GM21423 (cell line): Measurements from ENCODE around the gene DRAXIN.

ENCODE experiments used
- ATAC-seq: cut with Tn5 transposase; IDR thresholded peaks from one replicate; pipeline ENCODE4 v1.9.1; 2021; ENCODE audit warnings: mild to moderate bottlenecking, moderate library complexity; ENCODE audit not compliant: unreplicated experiment

The DRAXIN gene

DNA sequence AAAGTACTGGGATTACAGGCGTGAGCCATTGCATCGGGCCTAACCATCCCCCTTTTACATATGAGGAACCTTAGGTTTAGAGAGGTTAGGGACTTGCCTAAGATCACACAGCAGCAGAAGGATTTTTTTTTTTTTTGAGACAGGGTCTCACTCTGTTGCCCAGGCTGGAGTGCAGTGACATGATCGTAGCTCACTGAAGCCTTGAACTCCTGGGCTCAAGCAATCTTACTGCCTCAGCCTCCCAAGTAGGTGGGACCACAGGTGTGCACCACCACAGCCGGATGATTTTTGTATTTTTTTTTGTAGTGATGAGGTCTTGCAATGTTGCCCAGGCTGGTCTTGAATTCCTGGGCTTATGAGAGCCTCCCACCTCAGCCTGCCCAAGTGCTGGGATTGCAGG is 68.3 kb downstream of the DRAXIN start:
- no peak for ATAC-seq

DNA sequence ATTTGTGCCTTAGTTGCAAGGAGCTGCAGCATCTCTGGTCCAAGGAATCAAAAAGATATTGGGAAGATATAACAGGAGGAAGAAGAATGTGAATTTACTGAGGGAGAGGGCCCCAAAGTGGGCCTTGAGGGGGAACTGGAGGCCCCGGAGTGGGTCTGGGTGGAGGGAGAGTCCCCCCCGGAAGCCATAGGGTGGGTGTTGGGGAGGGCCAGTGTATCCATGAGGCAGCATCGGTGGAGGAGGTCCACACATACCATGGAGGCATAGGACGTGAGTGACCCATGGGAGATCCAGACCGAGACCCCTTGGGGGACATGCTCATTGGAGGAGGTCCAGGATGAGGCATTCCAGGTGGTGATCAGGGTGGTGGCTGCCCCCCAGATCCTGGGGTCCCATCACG is 69.8 kb downstream of the DRAXIN start:
- ATAC-seq: no peak

DNA sequence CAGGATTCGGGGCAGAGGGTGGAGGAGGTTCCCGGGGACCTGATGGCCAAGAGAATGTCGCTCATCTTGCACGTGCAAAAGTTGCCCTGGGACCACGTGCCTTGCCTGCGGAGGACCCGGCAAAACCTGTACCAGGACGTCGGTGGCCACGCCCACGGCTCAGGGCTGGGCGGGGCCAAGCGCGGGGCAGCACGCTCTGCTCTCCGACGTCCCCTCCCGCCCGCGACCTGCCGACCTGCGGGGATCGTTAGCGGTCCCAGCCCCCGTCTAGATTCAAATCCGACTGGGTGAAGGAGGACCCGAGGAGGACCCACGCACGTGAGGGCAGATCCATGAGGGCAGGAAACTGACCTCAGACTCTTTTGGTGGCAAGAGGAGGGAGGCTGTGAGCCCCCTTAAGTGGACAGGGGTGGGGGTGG is 70.5 kb downstream of the DRAXIN start, which contains the start of gene C1orf167:
TSS of gene C1orf167 (plus strand) at position 206 of the 419 bp plus-strand sequence. CDS start 2,208 bp downstream, outside the sequence.
- no peak for ATAC-seq

DNA sequence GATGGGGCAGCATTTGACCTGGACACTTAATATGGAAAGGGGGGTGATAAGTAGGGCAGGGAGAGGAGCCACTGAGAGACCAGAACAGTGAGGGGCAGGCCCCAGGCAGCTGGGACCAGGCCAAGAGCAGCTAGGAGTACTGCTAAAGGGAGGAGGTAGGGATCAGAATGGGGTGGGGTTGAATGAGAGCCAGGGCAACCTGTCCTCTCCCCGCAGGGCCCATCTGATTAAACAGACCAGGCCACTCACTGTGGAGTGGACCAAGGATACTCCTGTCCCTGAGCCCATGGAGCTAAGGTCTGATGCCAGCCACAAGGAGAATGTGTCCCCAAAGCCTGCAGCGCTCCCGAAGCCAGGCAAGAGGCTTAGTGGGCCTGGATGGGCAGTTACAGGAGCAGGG is 72.6 kb downstream of the DRAXIN start:
- no peak for ATAC-seq

DNA sequence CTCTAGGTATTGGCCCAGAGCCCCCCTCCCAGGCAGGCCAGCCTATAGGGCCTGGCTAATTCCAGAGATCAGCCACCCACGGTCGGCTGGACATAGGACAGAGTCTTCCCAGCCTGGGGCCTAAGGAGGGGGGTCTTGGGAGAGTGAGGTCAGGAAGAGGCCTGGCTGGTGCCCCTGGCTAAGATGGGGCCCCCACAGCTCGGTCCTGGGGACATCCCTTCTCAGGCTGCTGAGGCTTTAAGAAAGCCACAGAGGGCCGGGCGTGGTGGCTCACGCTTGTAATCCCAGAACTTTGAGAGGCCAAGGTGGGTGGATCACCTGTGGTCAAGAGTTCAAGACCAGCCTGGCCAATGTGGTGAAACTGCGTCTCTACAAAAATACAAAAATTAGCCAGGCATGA is 73.0 kb downstream of the DRAXIN start:
- no peak for ATAC-seq

DNA sequence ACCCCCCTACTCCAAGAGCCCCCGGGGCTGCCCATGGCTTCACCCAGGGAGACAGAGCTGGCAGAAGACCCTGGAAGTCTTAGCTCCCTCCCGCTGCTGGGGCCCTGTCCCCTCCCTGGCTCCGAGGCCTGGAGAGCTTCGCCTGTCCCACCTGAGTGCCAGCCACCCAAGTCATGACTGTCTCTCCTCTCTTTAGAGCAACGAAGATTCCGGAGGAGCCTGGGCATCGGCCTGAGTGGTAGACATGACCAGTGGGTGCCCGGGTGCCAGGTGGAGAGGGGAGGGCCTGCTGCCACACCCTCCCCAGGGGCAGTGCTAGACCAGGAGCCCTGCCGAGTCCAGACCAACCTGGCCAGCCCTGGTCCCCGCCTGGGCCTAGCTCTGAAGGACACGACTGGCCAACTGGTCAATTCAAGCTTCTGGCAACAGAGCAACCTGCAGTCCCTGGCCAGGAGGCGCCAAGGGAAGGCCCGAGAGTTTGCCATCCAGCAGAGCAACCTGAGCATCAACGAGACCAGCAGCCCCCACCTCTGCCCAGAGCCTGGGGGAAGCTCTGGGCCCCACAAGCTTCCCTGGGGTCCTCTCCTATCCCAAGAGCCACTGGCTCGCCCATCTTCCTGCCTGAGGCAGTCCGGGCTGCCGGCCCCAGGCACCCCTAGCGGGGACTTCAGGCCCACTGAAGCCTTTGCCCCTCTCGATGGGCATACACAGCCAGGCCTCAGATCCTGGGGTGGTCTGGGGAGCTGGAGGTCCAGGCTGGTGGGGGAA is 74.3 kb downstream of the DRAXIN start:
- no peak for ATAC-seq

DNA sequence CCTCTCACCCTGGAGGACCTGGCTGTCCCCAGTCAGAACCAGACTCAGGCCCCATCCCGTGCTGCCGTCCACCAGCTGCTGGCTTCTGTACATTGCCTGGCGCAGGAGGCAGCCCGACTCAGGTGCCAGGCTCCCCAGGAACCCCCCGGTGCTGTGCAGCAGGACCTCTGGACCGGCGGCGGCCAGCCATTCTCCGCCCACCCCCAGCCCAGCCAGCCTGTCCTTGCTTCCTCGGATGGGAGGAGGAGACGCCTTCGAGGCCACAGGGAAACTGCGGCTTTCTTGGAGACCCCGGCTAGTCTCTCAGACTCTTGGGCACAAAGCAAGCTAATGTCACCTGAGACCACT is 74.9 kb downstream of the DRAXIN start:
- ATAC-seq: no peak

DNA sequence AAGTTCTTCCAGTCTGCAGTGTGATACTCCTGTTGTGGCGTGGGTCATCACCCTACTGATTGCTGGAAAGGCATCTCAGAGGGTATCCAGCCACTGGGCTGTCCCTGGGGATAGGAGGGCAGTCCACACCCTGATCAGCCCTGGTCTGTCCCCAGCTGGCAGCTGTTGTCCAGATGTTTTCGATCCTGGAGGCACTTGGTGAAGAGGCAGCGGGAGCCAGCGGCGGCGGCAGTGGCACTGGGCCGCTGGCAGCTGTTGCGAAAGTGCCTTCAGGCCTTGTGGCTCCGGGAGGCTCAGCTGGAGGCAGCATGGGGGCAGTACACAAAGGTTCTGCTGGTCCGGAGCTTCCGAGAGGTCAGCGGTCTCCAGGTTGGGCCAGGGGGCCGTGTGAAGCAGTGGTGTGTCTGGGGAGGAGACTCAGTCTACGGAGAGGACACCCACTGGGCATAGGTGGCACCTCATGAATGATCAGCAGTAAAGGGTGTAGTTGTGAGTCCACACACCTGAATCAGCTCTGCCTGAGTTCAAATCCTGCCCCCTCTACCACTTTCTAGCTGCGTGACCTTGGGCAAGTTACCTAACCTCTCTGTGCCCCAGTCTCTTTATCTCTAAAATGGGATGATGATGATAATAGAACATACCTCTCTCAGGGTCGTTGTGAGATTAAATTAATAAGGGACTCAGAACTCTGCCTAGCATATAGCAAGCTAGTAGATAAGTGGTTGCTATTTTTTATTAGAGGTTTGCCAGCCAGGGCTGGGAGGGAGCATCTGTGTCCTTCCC is 76.6 kb downstream of the DRAXIN start:
- ATAC-seq: no peak

DNA sequence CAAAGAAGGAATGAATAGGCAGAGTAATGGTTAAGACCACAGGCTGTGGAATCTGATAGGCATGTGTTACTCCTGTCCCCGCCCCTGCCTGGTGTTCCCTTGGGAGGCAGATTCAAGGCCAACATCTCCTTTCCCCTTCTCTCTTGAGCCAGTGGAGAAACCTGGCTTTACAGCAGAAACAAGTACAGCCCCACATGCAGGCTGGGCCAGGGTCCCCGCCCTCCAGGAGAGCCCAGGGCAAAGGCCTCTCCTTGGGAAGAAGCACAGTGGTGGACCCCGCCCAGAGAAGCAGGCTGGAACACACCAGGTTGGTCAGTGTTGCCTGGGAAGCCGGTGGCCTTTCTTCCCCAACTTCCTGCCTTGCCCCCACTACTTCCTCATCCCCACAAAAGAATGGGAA is 77.3 kb downstream of the DRAXIN start:
- ATAC-seq: no peak

DNA sequence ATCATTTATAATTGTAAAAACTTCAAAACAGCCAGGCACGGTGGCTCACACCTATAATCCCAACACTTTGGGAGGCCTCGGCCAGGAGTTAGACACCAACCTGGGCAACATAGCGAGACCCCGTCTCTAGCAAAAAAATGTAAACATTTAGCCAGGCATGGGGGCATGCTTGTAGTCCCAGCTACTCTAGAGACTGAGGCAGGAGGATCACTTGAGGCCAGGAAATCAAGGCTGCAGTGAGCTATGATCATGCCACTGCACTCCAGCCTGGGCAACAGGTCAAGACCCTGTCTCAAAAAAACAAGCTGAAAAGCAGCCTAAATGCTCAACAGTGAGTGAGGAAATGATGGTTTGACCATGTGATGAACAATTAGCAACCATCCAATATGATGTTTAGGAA is 77.8 kb downstream of the DRAXIN start:
- ATAC-seq: no peak

DNA sequence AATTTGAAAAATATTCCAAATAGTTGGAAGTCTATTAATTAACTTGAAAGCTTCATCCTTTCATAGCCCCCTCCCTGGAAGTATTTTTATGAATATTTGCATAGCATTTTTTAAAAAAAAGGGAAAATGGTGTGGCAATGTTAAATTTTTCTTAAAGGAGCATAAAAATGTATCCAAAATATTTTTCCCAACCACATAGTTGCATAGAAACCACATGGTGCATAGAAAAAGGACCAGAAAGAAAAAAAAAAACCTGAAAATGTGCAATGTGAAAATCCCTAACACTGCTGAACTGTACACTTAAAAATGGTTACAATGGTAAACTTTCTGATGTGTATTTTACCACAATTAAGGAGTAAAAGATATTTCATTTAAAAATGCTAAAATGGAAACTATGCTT is 78.5 kb downstream of the DRAXIN start:
- ATAC-seq: no peak

DNA sequence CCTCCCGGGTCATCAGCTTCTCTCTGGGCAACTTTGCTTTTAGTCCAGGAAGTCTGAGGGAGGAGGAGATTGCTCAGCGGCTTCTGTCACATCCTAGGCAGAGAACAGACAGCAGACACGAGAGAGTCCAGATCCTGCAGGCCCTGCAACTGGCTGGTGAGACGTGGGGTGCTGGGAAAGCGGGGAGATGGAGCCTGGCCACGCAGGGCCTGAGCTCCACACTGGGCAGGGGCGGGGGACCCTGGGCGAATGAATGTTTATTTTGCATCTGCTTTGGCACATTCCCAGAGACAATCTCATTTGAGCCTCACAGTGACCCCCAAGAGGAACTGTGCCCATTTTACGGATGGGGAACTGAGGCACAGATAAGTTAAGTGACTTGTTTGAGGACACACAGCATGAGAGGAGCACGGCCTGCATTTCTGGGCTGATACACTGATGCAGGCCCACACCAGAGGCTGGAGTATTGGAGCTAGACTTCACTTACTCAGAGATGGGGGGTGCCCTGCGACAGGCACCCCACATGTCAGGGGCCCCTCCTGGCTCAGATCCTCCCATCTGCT is 80.1 kb downstream of the DRAXIN start:
- no peak for ATAC-seq

DNA sequence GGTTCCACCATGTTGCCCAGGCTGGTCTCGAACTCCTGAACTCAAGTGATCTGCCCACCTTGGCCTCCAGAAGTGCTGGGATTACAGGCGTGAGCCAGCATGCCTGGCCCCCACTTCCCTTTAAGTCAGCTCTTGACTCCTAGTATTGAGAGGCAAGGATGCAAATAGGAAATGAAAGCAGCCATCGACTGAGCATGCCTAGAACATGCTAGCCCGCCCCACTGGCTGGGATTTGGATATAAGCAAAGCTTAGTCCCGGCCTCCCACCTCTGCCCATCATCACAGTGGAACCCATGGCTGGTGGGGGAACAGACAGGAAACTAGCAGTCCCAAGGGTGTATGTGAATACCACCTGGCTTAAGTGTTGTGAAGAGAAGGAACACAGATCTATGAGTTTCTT is 80.9 kb downstream of the DRAXIN start:
- no peak for ATAC-seq

DNA sequence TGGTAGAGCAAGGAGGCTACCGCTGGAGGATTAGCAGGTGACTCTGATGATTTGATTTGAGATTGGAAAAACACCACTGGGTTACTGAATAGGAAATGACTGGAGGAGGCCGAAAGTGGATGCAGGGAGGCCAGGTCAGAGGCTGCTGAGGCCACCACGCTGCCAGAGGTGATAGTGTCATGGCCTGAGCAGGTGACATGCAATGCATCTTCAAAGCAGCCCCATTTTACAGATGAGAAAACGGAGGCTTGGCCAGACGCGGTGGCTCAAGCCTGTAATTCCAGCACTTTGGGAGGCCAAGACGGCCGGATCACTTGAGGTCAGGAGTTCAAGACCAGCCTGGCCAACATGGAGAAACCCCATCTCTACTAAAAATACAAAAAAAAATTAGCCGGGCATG is 83.2 kb downstream of the DRAXIN start:
- ATAC-seq: no peak
